PC-3 (cell line): Measurements from ENCODE around the gene DNM1. TPM values are rescaled to one million over a fixed set of nuclear protein-coding genes. Genes with fewer than 3 reads are reported as not detected.

Source experiments
- ATAC-seq: fragments of 200-7000 bp; cut with Tn5 transposase; 2 replicates; pipeline ENCODE4 v1.9.1; 2020; ENCODE audit warnings: mild to moderate bottlenecking, moderate library complexity
- BruUV-seq: library from RNA; stranded (reverse); fragments of 400-500 nt; replicated peaks from 2 replicates; lab custom pipeline; 2021; lab: Mats Ljungman, UMichigan
- CTCF ChIA-PET: fragments of 300-600 bp; sonication (Branson Sonifier 250); formaldehyde crosslinking; loops from one replicate; lab custom pipeline; 2022; ENCODE audit warnings: antibody characterized with exemption; lab: Charles Lee
- POLR2A ChIA-PET: fragments of 300-600 bp; sonication (Branson Sonifier 250); formaldehyde crosslinking; loops from one replicate; lab custom pipeline; 2022; ENCODE audit warnings: antibody characterized with exemption; ENCODE audit not compliant: unreplicated experiment; lab: Charles Lee
- DNase-seq: peaks from one replicate; pipeline ENCODE4 v3.0.0-alpha.2; 2015
- H2AFZ ChIP-seq: fragments of 300-600 bp; sonication (generic); 2 replicates; pipeline ENCODE4 v1.6.0; 2016; ENCODE audit warnings: antibody characterized with exemption, low read length
- H3F3A ChIP-seq: fragments of 300-600 bp; sonication (generic); one replicate; pipeline ENCODE4 v1.6.0; 2017; ENCODE audit warnings: antibody characterized with exemption, low read length, control low read depth, mild to moderate bottlenecking; ENCODE audit not compliant: unreplicated experiment
- H3K27ac ChIP-seq: fragments of 300-600 bp; sonication (generic); 2 replicates; pipeline ENCODE4 v1.5.1; 2016; ENCODE audit warnings: mild to moderate bottlenecking, low read length
- H3K27me3 ChIP-seq: fragments of 300-600 bp; sonication (generic); 2 replicates; pipeline ENCODE4 v1.6.1; 2016; ENCODE audit warnings: low read length, mixed read lengths
- H3K36me3 ChIP-seq: fragments of 300-600 bp; sonication (generic); 2 replicates; pipeline ENCODE4 v1.6.1; 2016; ENCODE audit warnings: low read depth, mixed run types, low read length, mixed read lengths
- H3K4me1 ChIP-seq: fragments of 300-600 bp; sonication (generic); 2 replicates; pipeline ENCODE4 v1.5.1; 2016; ENCODE audit warnings: low read length; ENCODE audit not compliant: insufficient read depth
- H3K4me2 ChIP-seq: fragments of 300-600 bp; sonication (generic); 2 replicates; pipeline ENCODE4 v1.6.0; 2016; ENCODE audit warnings: low read length
- H3K4me3 ChIP-seq: fragments of 300-600 bp; sonication (generic); 2 replicates; pipeline ENCODE4 v1.5.1; 2016; ENCODE audit warnings: mild to moderate bottlenecking, low read length, mixed read lengths
- H3K79me2 ChIP-seq: fragments of 300-600 bp; sonication (generic); 2 replicates; pipeline ENCODE4 v1.6.1; 2017; ENCODE audit warnings: low read length, mixed read lengths
- H3K9ac ChIP-seq: fragments of 300-600 bp; sonication (generic); 2 replicates; pipeline ENCODE4 v1.6.0; 2016; ENCODE audit warnings: mild to moderate bottlenecking, low read length
- H3K9me2 ChIP-seq: fragments of 300-600 bp; sonication (generic); replicated peaks from 2 replicates; pipeline ENCODE4 v1.6.1; 2016; ENCODE audit warnings: mixed run types, low read length, mixed read lengths
- H3K9me3 ChIP-seq: fragments of 300-600 bp; sonication (generic); 2 replicates; pipeline ENCODE4 v1.6.1; 2016; ENCODE audit warnings: low read length, mixed read lengths
- H4K20me1 ChIP-seq: fragments of 300-600 bp; sonication (generic); 2 replicates; pipeline ENCODE4 v1.6.1; 2016; ENCODE audit warnings: low read length, mixed read lengths
- CTCF ChIP-seq: fragments of 300-600 bp; sonication (generic); conservative IDR thresholded peaks from 2 replicates; pipeline ENCODE4 v1.5.1; 2017; ENCODE audit warnings: antibody characterized with exemption, low read depth, mild to moderate bottlenecking, low read length
- EZH2 ChIP-seq: fragments of 300-600 bp; sonication (generic); IDR thresholded peaks from one replicate; pipeline ENCODE4 v1.6.1; 2017; ENCODE audit warnings: antibody characterized with exemption, mild to moderate bottlenecking, low read length; ENCODE audit not compliant: unreplicated experiment
- EZH2phosphoT487 ChIP-seq: fragments of 300-600 bp; sonication (generic); IDR thresholded peaks from 2 replicates; pipeline ENCODE4 v1.6.1; 2018; ENCODE audit warnings: mild to moderate bottlenecking, antibody characterized with exemption, low read length, borderline replicate concordance
- intact Hi-C: fragments of 100-400 bp; cut with micrococcal nuclease; formaldehyde crosslinking; loops from 2 replicates; pipeline ENCODE4 v1.9.0; 2023
- total RNA-seq: library from RNA; depleted of rRNA; stranded (reverse); fragments of >200 nt; gene quantifications from 2 replicates; pipeline ENCODE4 v1.2.3, GENCODE V29; 2014

Gene DNM1
- total RNA-seq, 1 experiment from 2014 or later: 24.1 TPM

GRCh38 chr9:128187361-128187760 lies 15.8 kb upstream of the DNM1 start:
- POLR2A ChIA-PET: no interaction called here
- TF ChIP-seq EZH2phosphoT487 (no peak), CTCF (no peak), EZH2 (no peak)
- CTCF ChIA-PET: no interaction called here

GRCh38 chr9:128188209-128188608 lies 15.0 kb upstream of the DNM1 start:
- BruUV-seq: no TSS peak
- ChIA-PET CTCF (no interaction called here), POLR2A (no interaction called here)
- ATAC-seq: no peak
- Histone ChIP-seq H3K27me3 (no peaks in the 10 kb centered on the region), H3K9ac (no peak overlapping the region), H3K36me3 (peaks cover 6% of the 10 kb centered on the region; the same call in 1 of the 2 replicates), H3K4me1 (peaks cover 7% of the 10 kb centered on the region; the same call in 1 of the 2 replicates), H3F3A (no peaks in the 10 kb centered on the region), H3K79me2 (peaks cover 15% of the 10 kb centered on the region), H3K9me3 (no peaks in the 10 kb centered on the region), H3K27ac (no peak overlapping the region), H2AFZ (no peak overlapping the region), H3K4me3 (no peak overlapping the region), H3K9me2 (no peaks in the 10 kb centered on the region), H3K4me2 (no peak overlapping the region), H4K20me1 (no peaks in the 10 kb centered on the region)
- no peak for TF ChIP-seq CTCF
- no peak for TF ChIP-seq EZH2
- DNase-seq: no peak
- intact Hi-C loops: no loop called here

More at GRCh38 chr9:128187361-128187760, 15.8 kb upstream of the DNM1 start:
- Histone ChIP-seq H3K36me3 (peaks cover 7% of the 10 kb centered on the region), H3K27ac (no peak overlapping the region), H3K9me3 (no peaks in the 10 kb centered on the region), H3K9ac (no peak overlapping the region), H3F3A (no peaks in the 10 kb centered on the region), H3K4me3 (no peak overlapping the region), H2AFZ (no peak overlapping the region), H3K27me3 (no peaks in the 10 kb centered on the region), H3K79me2 (peaks cover 15% of the 10 kb centered on the region), H4K20me1 (no peaks in the 10 kb centered on the region), H3K4me1 (peaks cover 5% of the 10 kb centered on the region; the same call in 1 of the 2 replicates), H3K9me2 (no peaks in the 10 kb centered on the region), H3K4me2 (no peak overlapping the region)
- BruUV-seq: no TSS peak
- intact Hi-C loops: no loop called here
- DNase-seq (no peak), ATAC-seq (no peak)

GRCh38 chr9:128190013-128190412 lies 13.2 kb upstream of the DNM1 start:
- H3K27me3 ChIP-seq: no peaks in the 10 kb centered on the region
- no peak for ATAC-seq
- no TSS peak for BruUV-seq
- peak overlapping the region; percentile 92 for H3K4me2 ChIP-seq
- no peaks in the 10 kb centered on the region for H3K9me3 ChIP-seq
- 0 out of 2 replicates have a peak, but pooled peaks cover 3% of the 10 kb centered on the region for H3K36me3 ChIP-seq
- no peak overlapping the region for H3K27ac ChIP-seq
- ChIA-PET POLR2A (no interaction called here), CTCF (no interaction called here)
- H2AFZ ChIP-seq: no peak overlapping the region
- intact Hi-C loops: no loop called here
- no peaks in the 10 kb centered on the region for H4K20me1 ChIP-seq
- H3K9ac ChIP-seq: no peak overlapping the region
- TF ChIP-seq EZH2 (no peak), EZH2phosphoT487 (no peak), CTCF (no peak)
- H3K4me1 ChIP-seq: peaks cover 9% of the 10 kb centered on the region; the same call in 1 of the 2 replicates
- H3K9me2 ChIP-seq: no peaks in the 10 kb centered on the region
- H3K4me3 ChIP-seq: no peak overlapping the region
- no peaks in the 10 kb centered on the region for H3F3A ChIP-seq
- no peak for DNase-seq
- peaks cover 15% of the 10 kb centered on the region for H3K79me2 ChIP-seq
